RWPE1 (cell line): ENCODE data around the gene ANAPC4.

Source experiments
- CTCF ChIA-PET: fragments of 350-600 bp; sonication (Branson Sonifier 250); formaldehyde crosslinking; extraction: SDS; loops from one replicate; lab custom pipeline; 2021; lab: Yijun Ruan, JAX
- POLR2A ChIA-PET: fragments of 400-600 bp; formaldehyde crosslinking; extraction: SDS; loops from one replicate; lab custom pipeline; 2020; ENCODE audit warnings: antibody characterized with exemption; ENCODE audit not compliant: low non-redundant PET; lab: Yijun Ruan, JAX
- DNase-seq: peaks from one replicate; pipeline ENCODE4 v3.0.0; 2012; ENCODE audit warnings: low spot score
- H3K27ac ChIP-seq: fragments of 450-650 bp; 2 replicates; pipeline ENCODE4 v1.5.1; 2017
- CTCF ChIP-seq: fragments of 450-650 bp; conservative IDR thresholded peaks from 2 replicates; pipeline ENCODE4 v1.5.1; 2017; ENCODE audit warnings: low read depth, mild to moderate bottlenecking

Gene ANAPC4

GRCh38 chr4:25399510-25399909 is 22.4 kb downstream of the ANAPC4 start:
- CTCF ChIA-PET = no interaction called here
- POLR2A ChIA-PET = no interaction called here

GRCh38 chr4:25401066-25401465 is 24.0 kb downstream of the ANAPC4 start:
- TF ChIP-seq CTCF = no peak
- peak; percentile 5 for DNase-seq
- CTCF ChIA-PET = interaction anchor here (1.0 kb wide), 1 partner anchor 13 kb away, joined by 3 read pairs; no protein-coding TSS in a partner anchor
- POLR2A ChIA-PET = no interaction called here
- H3K27ac ChIP-seq = no peak overlapping the region

More at GRCh38 chr4:25399510-25399909, 22.4 kb downstream of the ANAPC4 start:
- no peak for DNase-seq
- no peak for TF ChIP-seq CTCF
- H3K27ac ChIP-seq = no peak overlapping the region

DNA sequence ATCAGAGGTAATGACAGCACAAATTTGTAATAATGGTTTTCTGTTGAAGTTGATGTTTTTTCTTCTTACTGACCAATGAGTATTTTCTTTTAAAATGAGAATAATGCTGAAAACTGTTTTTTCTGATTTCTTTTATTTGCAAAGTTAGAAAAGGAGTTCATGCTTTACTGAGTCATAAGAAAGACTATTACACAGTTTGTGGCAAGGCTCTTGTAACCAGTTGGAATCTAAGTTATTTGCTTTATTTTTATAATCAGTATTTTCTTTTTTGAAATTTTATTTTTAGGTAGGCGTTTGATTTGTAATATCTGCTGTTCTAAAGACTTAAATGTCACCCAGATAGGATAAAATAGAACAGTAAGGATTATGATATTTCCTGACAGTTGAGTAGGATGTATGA is 25.5 kb downstream of the ANAPC4 start:
- ChIA-PET CTCF (no interaction called here), POLR2A (no interaction called here)
- H3K27ac ChIP-seq = no peak overlapping the region
- no peak for DNase-seq
- no peak for TF ChIP-seq CTCF

GRCh38 chr4:25403699-25404098 is 26.6 kb downstream of the ANAPC4 start:
- ChIA-PET POLR2A (no interaction called here), CTCF (interaction anchor here (0.7 kb wide), 1 partner anchor 38 kb away, joined by 4 read pairs; no protein-coding TSS in a partner anchor)
- no peak overlapping the region for H3K27ac ChIP-seq
- DNase-seq = no peak
- no peak for TF ChIP-seq CTCF

- no peak overlapping the region for H3K27ac ChIP-seq
- ChIA-PET POLR2A (no interaction called here), CTCF (interaction anchor here (1.0 kb wide), 1 partner anchor 39 kb away, joined by 3 read pairs; no protein-coding TSS in a partner anchor)
- no peak for TF ChIP-seq CTCF
- no peak for DNase-seq
These were observed 28.4 kb downstream of the ANAPC4 start for GRCh38 chr4:25405453-25405852.

DNA sequence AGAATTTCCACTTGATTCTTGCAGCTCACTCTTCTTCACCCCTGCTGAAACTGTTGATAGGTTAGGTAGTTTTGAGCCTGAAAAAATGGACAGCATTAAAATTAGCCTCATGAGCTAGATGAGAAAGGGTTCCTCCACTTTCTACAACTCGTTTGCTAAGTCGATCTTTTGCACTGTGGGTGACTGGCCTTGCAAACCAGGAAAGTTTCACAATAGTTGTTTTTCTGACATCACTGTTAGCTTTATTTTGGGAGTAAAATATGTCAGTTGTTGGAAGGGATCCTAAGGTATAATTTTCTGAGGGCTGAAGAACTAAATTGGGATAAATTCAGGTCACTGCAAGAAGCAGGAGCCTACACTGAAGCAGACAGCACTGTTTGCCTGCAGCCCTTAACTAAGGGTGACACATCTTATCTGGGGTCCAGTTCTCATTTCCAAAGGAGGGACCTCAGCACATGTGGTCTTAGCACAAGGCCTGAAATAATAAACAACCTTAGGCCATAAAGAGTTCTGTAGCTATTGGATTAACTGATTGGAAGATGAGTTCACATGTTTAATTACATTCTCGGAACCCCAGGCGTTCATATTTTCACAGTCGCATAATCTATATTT is 29.1 kb downstream of the ANAPC4 start:
- CTCF ChIA-PET = interaction anchor here (1.0 kb wide), 1 partner anchor 39 kb away, joined by 3 read pairs; no protein-coding TSS in a partner anchor
- DNase-seq = no peak
- POLR2A ChIA-PET = no interaction called here
- no peak overlapping the region for H3K27ac ChIP-seq
- TF ChIP-seq CTCF = no peak
